G401 (cell line): ENCODE data around the gene TATDN2. TPM values are rescaled to one million over a fixed set of nuclear protein-coding genes. Genes with fewer than 3 reads are reported as not detected.

Source experiments
- DNase-seq: peaks from one replicate; pipeline ENCODE4 v3.0.0-alpha.2; 2015; ENCODE audit warnings: low spot score
- in situ Hi-C: cut with HindIII; loops from 2 replicates; pipeline ENCODE4 v1.10.0; 2016; ENCODE audit warnings: low sequenced_read_pairs, mixed read lengths
- total RNA-seq: library from RNA; depleted of rRNA; stranded (reverse); fragments of >200 nt; shearing (Covaris generic); gene quantifications from 2 replicates; pipeline ENCODE4 v1.2.3, GENCODE V29; 2014; rRNA removed

TATDN2 gene
- 18.8 and 22.1 TPM in 2 replicates for total RNA-seq

- peak; percentile 96 for DNase-seq
- in situ Hi-C loops: no loop called here
Observed at GRCh38 chr3:10248184-10248983, at the start of gene TATDN2. TSS of gene TATDN2 (plus strand) at chr3:10248459. CDS start at chr3:10249201, 742 bp downstream.

- in situ Hi-C loops: no loop called here
- no peak for DNase-seq
Observed at GRCh38 chr3:10198761-10199649, 49.3 kb upstream of the TATDN2 start.

GRCh38 chr3:10204921-10205320 is 43.3 kb upstream of the TATDN2 start:
- DNase-seq: no peak
- in situ Hi-C loops: no loop called here

- no peak for DNase-seq
Observed at GRCh38 chr3:10205451-10206165, 42.7 kb upstream of the TATDN2 start.

GRCh38 chr3:10206166-10206511 is 42.1 kb upstream of the TATDN2 start:
- in situ Hi-C loops: no loop called here
- no peak for DNase-seq

More at GRCh38 chr3:10205451-10206165, 42.7 kb upstream of the TATDN2 start:
- in situ Hi-C loops: no loop called here

GRCh38 chr3:10213156-10213792 is 35.0 kb upstream of the TATDN2 start:
- in situ Hi-C loops: no loop called here
- no peak for DNase-seq

GRCh38 chr3:10215578-10216368 is 32.5 kb upstream of the TATDN2 start:
- in situ Hi-C loops: no loop called here
- DNase-seq: no peak

- in situ Hi-C loops: no loop called here
- DNase-seq: no peak
Observed at GRCh38 chr3:10217359-10217758, 30.9 kb upstream of the TATDN2 start.

- in situ Hi-C loops: no loop called here
- peak; percentile 45 for DNase-seq
Observed at GRCh38 chr3:10219737-10220136, 28.5 kb upstream of the TATDN2 start.

GRCh38 chr3:10223676-10224639 is 24.3 kb upstream of the TATDN2 start:
- in situ Hi-C loops: no loop called here
- DNase-seq: no peak

- peak; percentile 89 for DNase-seq
- in situ Hi-C loops: no loop called here
Observed at GRCh38 chr3:10224794-10225665, 23.2 kb upstream of the TATDN2 start.

- in situ Hi-C loops: no loop called here
- DNase-seq: no peak
Observed at GRCh38 chr3:10226293-10226692, 22.0 kb upstream of the TATDN2 start.

- DNase-seq: no peak
Observed at GRCh38 chr3:10228248-10228950, 19.9 kb upstream of the TATDN2 start.

GRCh38 chr3:10229576-10229975 is 18.7 kb upstream of the TATDN2 start:
- no peak for DNase-seq
- in situ Hi-C loops: no loop called here

More at GRCh38 chr3:10228248-10228950, 19.9 kb upstream of the TATDN2 start:
- in situ Hi-C loops: no loop called here

GRCh38 chr3:10232137-10232536 is 16.1 kb upstream of the TATDN2 start:
- in situ Hi-C loops: no loop called here
- no peak for DNase-seq

- in situ Hi-C loops: no loop called here
- no peak for DNase-seq
Observed at GRCh38 chr3:10233988-10234387, 14.3 kb upstream of the TATDN2 start.
